RPMI8226 (cell line): ENCODE results near the gene PRKCQ.
A peak's percentile ranks its signal among the peaks of the same experiment; 100 is the strongest.

Source experiments
- DNase-seq: peaks from one replicate; pipeline ENCODE4 v3.0.0-alpha.2; 2015

The PRKCQ gene

GRCh38 chr10:6518791-6519429 lies 61.2 kb downstream of the PRKCQ start:
- no peak for DNase-seq

DNA sequence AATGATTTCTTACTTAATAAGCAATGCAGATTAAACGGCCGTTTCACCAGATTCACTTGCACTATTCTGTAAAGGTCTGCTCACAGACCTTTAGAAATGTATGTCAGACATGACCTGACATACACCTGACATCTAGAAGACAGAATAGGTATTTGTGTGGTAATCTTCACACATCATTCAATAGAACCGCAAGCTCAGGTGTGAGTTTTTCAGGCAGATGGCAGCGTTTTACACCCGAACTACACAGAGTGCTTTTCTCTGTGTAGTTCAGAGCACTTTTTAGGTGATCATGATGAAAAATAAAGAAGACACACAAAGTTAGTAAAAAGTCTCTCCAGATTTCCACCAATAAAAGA lies 63.2 kb downstream of the PRKCQ start:
- DNase-seq, result peak; percentile 0

DNA sequence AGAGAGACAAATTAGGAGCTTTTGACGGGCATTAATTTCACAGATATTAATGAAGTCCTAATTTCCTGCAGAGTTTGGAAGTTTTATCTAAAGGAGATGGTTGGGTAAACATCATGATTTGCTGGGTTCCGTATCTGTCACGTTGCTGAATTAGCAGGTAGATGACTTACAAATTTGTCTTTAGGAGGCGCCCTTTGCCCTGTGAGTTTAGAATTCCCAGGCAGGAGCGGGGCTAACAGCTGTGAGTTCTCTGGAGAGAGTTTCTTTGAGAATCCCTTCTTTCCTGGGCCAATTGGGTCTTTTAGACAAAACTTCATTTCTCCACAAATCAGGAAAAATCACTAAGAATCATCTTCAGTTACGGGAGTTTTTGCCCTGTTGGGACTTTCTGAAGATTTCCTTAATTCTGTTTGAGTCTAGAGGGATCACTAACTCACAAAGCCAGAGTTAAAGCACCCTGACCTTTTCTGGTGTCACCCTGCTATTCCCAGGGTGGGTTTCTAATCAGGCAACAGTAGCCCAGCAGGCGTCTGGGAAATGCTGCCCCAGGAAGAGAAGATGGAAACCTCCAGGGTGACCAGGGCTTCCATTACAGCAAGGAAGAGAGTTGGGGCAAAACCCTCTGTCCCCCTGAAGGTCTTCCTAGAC lies 63.7 kb downstream of the PRKCQ start:
- peak; percentile 1 for DNase-seq

DNA sequence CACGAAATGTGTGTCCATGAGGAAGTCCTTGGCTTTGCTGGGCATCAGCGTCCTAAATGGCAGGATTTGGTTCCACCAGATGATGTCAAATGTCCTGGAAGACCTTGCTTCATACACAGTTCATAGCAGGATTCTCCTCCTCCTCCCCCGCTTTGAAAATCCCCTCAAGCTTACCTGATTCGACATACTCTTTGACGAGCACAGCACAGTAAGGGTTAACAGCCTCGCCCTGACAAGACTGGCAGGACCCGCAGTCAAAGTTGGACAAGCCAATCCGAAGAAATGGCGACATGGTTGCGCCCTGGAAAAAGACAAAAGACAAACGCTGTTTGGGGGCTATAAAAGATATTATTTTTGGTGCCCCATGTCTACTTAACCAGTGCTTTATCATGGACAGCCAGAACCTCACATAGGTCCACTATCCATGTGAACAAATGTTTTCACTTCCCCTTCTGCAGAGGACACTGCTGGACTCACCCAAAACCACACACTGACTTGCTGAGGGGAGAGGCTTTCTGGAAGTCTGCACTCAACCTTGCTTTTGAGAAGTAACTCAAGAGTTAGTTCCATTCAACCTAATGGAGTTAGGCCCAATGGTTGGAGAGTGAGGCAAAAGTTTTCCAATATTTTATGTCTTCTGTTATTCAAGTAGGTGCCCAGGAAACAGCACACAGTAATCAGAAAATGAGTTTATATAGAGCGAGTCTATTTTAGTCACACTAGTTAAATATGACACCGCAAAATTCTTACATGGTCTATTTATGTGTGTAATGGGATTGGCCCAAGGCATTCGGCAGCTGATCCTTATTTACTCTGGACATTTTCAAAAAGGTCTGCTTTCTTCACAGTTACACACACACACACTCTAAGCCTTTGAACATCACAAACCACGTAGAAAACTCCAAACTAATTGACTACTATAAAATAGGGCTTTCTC lies 65.0 kb downstream of the PRKCQ start:
- no peak for DNase-seq

GRCh38 chr10:6514180-6514579 lies 65.9 kb downstream of the PRKCQ start:
- DNase-seq, result no peak

- no peak for DNase-seq
Observed at GRCh38 chr10:6513476-6513875, 66.6 kb downstream of the PRKCQ start.

- DNase-seq, result no peak
Observed at GRCh38 chr10:6512182-6512581, 67.9 kb downstream of the PRKCQ start.

DNA sequence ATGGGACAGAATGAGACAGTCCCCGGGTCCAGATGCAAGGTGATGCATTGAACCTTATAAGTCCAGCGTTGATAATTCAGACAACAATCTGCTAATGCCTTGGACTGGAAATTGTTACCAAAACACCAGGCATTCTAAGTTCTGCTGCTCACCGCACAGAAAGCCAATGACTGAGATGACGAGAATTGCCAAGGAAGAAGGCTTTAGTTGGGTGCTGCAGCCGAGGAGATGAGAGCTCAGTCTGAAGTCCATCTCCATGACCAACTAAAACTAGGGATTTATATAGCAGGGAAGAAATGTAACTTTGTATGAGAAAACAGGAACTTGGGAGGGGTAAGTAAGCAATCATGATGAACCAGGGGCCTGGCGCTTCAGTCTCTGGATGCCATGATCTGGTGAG lies 68.7 kb downstream of the PRKCQ start:
- no peak for DNase-seq

GRCh38 chr10:6507311-6507710 lies 72.8 kb downstream of the PRKCQ start:
- DNase-seq, result no peak

GRCh38 chr10:6505300-6505699 lies 74.8 kb downstream of the PRKCQ start:
- no peak for DNase-seq

DNA sequence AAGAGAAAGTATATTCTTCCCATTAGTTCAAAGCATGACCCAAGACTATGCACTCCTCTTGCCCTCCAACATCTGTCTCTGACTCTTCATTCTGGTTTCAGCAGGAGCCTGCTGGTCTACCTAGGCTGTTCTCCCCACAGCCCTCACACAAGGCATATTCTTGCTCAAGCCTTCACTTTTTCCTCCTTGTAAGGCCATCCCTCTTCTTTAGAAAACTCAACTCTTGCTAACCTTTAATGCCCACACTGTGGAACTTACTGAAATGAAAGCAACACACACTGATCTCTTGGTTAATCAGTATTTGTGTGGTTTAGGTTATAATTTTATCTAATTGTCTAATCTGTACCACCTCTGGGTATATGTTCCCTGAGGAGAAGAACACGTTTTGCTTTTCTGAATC lies 75.8 kb downstream of the PRKCQ start:
- DNase-seq, result no peak

GRCh38 chr10:6503171-6503570 lies 76.9 kb downstream of the PRKCQ start:
- no peak for DNase-seq

- no peak for DNase-seq
Observed at GRCh38 chr10:6501931-6502330, 78.1 kb downstream of the PRKCQ start.

- DNase-seq, result no peak
Observed at GRCh38 chr10:6499974-6500373, 80.1 kb downstream of the PRKCQ start.

DNA sequence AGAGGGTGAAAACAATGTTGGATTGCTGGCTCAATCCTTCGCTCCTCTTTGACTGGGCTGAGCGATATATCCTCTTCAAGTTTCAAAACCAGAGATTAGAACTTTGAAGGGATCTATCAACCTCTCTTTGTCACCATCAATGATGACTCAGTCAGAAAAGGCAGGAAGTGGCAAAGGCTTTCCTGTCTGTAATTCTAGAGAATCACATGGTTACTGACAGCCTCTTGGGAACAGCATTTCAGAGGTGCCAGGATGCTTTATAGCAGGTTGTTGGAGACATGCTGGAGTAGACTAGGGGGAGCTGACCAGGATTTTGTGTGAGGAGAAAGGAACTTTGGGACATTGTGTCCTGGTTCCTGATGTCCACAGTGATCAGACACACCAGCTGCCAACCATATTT lies 81.3 kb downstream of the PRKCQ start:
- no peak for DNase-seq

- DNase-seq, result no peak
Observed at GRCh38 chr10:6497620-6498019, 82.5 kb downstream of the PRKCQ start.

- DNase-seq, result peak; percentile 40
Observed at GRCh38 chr10:6494936-6495592, 85.0 kb downstream of the PRKCQ start.

GRCh38 chr10:6494442-6494819 lies 85.6 kb downstream of the PRKCQ start:
- no peak for DNase-seq

DNA sequence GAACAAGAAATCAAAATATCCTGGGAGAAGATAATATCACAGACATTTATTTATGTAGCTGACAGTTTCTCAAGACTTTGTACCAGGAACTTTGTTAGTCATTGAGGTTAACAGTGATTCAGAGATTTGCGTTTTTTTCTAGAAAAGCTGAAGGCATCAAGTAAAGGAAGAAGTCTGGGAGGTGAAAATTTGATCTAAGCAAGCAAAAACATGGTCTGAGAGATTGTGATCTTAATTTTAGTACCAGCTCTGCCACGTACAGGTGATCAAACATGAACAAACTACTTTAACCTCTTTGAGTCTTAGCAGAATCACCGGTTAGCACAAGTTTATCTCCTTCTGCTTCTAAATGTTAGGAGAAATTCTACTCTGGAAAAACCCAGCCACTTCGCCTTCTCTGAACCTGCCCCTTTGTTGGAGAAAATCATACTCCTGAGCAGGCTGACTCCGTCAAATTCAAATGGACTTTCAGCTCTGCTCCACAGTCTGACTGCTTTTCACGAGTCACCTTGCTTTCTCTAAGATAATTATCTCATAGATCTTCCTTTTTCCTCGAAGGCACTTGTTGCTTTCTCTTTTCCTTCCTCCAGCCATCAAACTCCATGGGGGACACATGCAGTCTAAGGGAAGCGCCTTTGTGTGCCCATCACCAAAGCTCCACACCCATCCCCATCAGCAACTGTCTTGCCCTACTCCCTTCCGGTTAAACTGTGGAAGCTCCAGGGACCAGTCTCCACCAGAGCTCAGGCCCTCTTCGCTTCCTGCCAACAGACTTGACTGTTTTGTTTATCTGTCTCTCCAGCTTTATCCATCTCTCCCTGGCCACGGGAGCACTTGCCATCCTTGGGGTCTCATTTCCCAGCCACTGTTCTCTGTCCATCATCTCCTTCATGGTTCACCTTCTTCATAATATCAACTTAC lies 86.3 kb downstream of the PRKCQ start:
- DNase-seq, result no peak

DNA sequence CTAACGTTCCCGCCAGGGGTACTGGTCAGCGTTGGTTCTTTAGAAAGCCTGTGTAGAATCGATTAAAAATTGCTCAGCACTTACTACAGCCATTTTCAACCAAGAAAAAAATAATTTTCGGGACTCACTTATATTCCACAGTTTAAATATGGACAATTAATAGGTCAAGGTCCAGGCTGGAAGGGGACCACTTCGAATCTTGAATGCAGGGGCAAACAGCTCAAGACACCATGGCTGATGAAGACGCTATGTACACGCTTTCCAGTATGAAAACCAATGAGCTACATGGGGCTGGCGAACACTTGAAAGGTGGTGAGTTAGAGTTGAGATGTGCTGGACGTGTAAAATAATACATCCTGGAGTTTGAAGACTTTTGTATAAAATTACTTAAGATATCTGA lies 87.2 kb downstream of the PRKCQ start:
- no peak for DNase-seq

DNA sequence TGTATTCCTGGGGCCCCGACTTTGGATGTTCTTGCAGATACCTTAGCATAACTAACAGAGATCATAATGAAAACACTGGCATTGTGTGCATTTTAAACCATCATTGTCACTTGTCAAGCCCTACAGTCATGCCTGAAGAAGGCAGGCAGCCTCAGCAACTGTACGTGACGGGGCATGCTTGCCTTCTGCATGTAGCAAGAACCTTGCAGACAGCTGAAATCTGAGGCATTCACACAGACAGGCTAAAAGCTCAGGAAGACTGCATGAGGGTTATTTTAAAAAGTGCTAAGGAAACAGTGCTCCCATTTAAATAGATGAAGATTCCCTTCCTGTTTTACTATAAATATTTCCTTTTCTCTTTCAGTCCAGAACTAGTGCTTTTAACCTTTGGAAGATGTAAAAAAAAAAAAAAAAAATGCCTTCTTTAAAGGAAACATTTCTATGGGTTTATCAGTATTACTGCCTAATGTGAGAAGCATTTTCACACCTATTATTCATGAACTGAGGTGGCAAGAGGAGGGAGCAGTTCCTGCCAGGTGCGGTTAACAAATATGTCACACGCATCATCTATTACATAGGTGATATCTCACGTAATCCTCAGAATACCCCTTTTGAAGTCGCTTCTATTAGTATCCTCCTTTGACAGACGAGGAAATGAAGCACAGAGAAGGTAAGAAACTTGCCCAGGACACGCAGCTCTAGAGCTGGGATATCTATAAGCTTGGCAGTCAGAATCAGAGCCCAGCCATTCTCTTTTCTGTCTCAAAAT lies 88.1 kb downstream of the PRKCQ start:
- DNase-seq, result no peak

DNA sequence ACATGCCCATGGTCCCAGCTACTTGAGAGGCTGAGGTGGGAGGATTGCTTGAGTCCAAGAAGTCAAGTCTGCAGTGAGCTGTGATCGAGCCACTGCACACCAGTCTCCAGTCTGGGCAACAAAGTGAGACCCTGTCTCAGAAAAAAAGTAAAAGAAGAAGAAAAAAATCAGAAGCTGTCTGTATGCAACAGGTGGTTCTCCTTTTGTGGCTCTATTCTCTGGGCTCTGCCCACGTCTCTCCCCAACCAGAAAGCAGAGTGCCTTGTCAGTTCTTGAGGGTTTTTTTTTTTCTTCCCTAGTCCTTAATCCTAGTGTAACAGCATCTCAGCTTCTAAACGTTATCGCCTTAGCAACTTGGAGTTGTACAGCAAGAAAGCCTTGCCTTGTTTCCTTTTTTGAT lies 89.5 kb downstream of the PRKCQ start:
- DNase-seq, result no peak
